ENCODE measurements around the gene CLRN3.

CLRN3 gene

GRCh38 chr10:127919418-127920271, 26.9 kb upstream of the CLRN3 start:
- no peak for DNase-seq (ENCODE audit: low read depth)

GRCh38 chr10:127918572-127918971, 25.8 kb upstream of the CLRN3 start:
- DNase-seq (ENCODE audit: low read depth), result no peak

- no peak for DNase-seq (ENCODE audit: low read depth)
Observed at GRCh38 chr10:127916826-127917225, 24.1 kb upstream of the CLRN3 start.

GRCh38 chr10:127915324-127915723, 22.6 kb upstream of the CLRN3 start:
- no peak for DNase-seq (ENCODE audit: low read depth)

DNA sequence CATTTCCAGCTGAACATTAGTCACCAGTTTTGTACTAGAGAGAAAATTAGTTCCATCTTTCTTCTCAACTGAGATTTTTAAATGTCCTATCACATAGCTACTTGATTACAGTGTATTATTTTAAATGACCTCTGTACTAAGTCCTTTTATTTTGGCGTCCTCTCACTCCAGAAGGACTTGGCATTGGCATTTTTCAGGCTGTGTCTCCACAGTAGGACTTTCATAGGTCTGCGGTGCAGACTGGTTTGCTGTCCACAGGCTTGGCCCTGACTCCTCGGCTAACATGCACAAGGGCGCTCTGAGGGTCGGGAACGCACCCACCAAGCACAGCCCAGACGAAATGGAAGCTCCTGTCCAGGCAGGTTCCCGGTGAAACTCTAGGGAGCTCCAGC, 20.6 kb upstream of the CLRN3 start:
- no peak for DNase-seq (ENCODE audit: low read depth)

GRCh38 chr10:127912607-127913367, 20.0 kb upstream of the CLRN3 start:
- no peak for DNase-seq (ENCODE audit: low read depth)

GRCh38 chr10:127911867-127912257, 19.1 kb upstream of the CLRN3 start:
- no peak for DNase-seq (ENCODE audit: low read depth)

- no peak for DNase-seq (ENCODE audit: low read depth)
Observed at GRCh38 chr10:127911218-127911866, 18.6 kb upstream of the CLRN3 start.

DNA sequence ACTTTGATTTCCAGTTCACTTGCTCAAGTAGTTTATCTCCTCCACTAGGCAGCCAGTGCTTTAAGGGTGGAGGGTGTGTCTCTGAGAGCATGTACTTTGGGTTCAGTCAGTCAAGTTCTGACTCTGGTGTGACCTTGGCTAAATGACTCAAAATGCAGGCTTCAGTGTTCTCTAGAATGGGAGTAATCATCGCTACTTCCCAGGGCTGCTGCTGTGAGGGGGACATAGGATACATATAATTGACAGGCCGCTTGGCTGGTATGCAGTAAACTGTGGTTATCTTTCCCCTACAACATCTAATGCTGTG, 17.7 kb upstream of the CLRN3 start:
- DNase-seq (ENCODE audit: low read depth), result no peak

DNA sequence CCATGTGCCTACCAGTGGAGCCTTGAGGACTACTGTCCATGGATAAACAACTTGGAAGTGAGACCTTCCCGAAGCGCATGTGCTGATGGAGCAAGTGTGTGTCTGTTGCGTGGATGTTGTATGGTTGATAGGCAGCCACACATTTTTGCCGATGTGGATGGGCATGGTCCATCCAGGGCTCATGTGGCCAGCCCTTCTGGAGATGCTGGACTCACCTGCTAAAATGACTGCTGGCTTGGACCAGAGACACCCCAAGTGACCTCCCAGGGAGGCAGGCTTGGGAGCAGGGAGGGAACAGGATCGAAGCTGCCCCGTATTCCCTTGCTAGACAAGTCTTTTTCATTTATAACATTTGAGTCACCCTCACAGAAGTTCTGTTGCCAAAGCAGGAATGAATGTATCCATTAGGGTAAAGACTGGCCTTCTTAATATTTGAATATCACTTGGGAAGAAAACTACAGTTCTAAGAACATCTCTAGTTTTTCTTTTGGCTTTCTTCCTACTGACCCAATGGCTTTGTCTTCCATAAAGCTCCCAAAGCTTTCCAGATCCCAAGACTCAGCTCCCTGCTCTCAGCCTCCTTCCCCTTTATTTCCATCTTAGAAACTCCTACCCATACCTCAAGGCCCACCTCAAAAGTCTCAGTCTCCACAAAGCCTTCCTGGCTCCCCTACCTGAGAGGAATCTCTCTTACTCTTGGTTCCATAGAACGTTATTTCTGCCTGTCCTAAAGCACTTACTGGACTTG, 17.1 kb upstream of the CLRN3 start:
- no peak for DNase-seq (ENCODE audit: low read depth)

DNA sequence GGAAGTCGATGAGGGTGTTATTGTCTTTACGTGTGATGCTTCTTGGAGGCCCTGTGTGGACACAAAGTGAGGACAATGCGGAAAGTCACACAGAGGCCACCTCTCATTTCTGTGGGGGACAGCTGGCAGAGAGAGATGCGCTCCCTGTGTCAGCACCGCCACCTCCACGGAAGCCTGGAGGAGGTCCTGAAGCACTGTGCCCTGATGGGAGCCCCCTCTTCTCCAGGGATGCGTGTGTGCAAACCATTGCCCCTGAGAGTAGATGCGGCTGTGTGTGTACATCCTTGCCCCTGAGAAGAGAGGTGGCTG, 16.2 kb upstream of the CLRN3 start:
- DNase-seq (ENCODE audit: low read depth), result no peak

- DNase-seq (ENCODE audit: low read depth), result no peak
Observed at GRCh38 chr10:127908106-127908958, 15.6 kb upstream of the CLRN3 start.

GRCh38 chr10:127907411-127908105, 14.8 kb upstream of the CLRN3 start:
- no peak for DNase-seq (ENCODE audit: low read depth)

DNA sequence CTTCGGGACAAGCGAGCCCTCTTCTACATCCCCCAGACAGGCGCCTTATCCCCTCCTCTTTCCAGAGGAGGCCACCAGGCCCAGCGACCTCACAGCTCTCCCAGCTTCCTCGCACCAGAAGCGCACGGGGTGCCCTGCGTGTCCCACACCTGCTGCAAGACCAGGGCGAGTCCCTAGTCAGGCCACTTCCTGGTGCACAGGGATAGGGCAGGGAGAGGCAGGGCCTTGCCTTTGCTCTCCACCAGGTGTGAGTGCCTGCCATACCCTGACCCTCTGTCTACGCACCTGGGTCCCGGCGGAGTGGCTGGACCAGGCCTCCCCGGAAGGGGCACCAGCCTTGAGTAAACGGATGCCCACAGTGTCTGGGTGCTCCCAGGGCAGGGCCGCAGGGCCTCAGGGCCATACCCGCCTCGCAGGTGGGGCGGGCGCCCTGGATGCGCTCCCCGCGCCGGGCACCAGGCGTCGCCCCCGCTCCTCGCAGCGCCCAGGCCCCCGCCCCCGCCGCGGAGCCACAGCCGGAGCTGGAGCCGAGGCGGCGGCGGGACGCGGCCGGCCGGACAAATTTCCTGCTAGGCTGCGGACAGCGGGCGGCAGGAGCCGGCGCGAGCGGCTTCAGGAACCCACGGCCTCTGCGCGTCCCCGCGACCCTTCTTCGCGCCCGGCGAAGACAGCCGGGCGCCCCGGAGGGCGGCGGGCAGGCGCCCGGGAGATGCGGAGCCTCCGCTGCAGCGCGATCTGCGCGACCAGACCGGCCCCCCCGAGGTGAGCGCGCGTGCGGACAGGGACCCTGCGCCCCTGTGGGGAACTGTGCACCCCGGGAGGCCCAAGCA, 14.0 kb upstream of the CLRN3 start, which contains the start of gene PTPRE:
TSS of gene PTPRE (plus strand) at position 556 of the 830 bp plus-strand sequence. CDS start 133,779 bp downstream, outside the sequence.
- DNase-seq (ENCODE audit: low read depth), result peak; percentile 52

GRCh38 chr10:127905848-127906261, 13.1 kb upstream of the CLRN3 start:
- DNase-seq (ENCODE audit: low read depth), result no peak

- no peak for DNase-seq (ENCODE audit: low read depth)
Observed at GRCh38 chr10:127905001-127905847, 12.5 kb upstream of the CLRN3 start.

GRCh38 chr10:127904311-127905000, 11.7 kb upstream of the CLRN3 start:
- no peak for DNase-seq (ENCODE audit: low read depth)

- no peak for DNase-seq (ENCODE audit: low read depth)
Observed at GRCh38 chr10:127903789-127904188, 11.0 kb upstream of the CLRN3 start.

Measured in activated T-cell treated with anti-CD3 and anti-CD28 coated beads for 1 hour (primary cell).